Adrenal gland (tissue), 12 donors: Measurements from ENCODE around the gene DNAH1. TPM values are rescaled to one million over a fixed set of nuclear protein-coding genes. Genes with fewer than 3 reads are reported as not detected.

Experiments used
- DNase-seq, 7 donors: peaks; one replicate each; pipeline ENCODE4 v3.0.0-alpha.2; 2019 to 2020
- H3K27ac ChIP-seq, 5 donors: fragments of 200-600 bp; sonication (generic) in 4 of 5; 1 replicate in 3 of 5; 2 replicates in 2 of 5; pipeline versions ENCODE4 v1.5.1 to v1.8.0; 2016 to 2020; ENCODE audit warnings: mild to moderate bottlenecking in 1 of 5
- H3K27me3 ChIP-seq: fragments of 200-600 bp; 2 replicates; pipeline ENCODE4 v1.8.0; 2021
- H3K36me3 ChIP-seq, 2 donors: fragments of 200-600 bp; replicated peaks in 1 of 2; 1 replicate in 1 of 2; 2 replicates in 1 of 2; pipeline versions ENCODE4 v1.5.1 to v1.8.0; 2018 to 2022
- H3K4me1 ChIP-seq, 2 donors: fragments of 200-600 bp; replicated peaks in 1 of 2; 1 replicate in 1 of 2; 2 replicates in 1 of 2; pipeline versions ENCODE4 v1.5.1 to v1.8.0; 2018 to 2021
- H3K4me3 ChIP-seq, 4 donors: fragments of 200-600 bp; sonication (generic) in 3 of 4; one replicate each; pipeline ENCODE4 v1.5.1; 2016 to 2018
- H3K9me3 ChIP-seq, 3 donors: fragments of 200-600 bp; sonication (generic) in 1 of 3; replicated peaks in 1 of 3; 1 replicate in 2 of 3; 2 replicates in 1 of 3; pipeline versions ENCODE4 v1.5.1 to v1.8.0; 2016 to 2021
- POLR2A ChIP-seq, 2 donors: fragments of 450-650 bp; IDR thresholded peaks; one replicate each; pipeline ENCODE4 v1.6.1; 2017; ENCODE audit warnings: antibody characterized with exemption in 2 of 2, mild to moderate bottlenecking in 2 of 2, moderate library complexity in 1 of 2
- whole genome bisulfite sequencing, 4 donors: extraction: QIAGEN DNeasy Blood & Tissue Kit in 2 of 4; methylation state at CpG; one replicate each; pipeline versions ENCODE4 v1.1.5 to v1.1.7; 2013 to 2017; 5-methylcytosine and 5-hydroxymethylcytosine counted together
- intact Hi-C, 2 donors: fragments of 100-400 bp; cut with DNase I; formaldehyde crosslinking; loops; one replicate each; pipeline versions ENCODE4 v1.14.1 to v1.15.0; 2022 to 2023
- polyA plus RNA-seq, 3 donors: library from polyadenylated mRNA; stranded (reverse); fragments of 200-250 nt in 2 of 3; fragments of 350-450 nt in 1 of 3; fragmentation: Illumina TruSeq in 1 of 3; extraction: RNeasy Lipid Tissue Mini Kit (QIAGEN cat#74804) in 1 of 3; gene quantifications; one replicate each; pipeline ENCODE4 v1.2.3, GENCODE V29; 2013 to 2014
- total RNA-seq, 9 donors: library from RNA; depleted of rRNA in 4 of 9; stranded (reverse); fragments of >200 nt in 4 of 9; fragments of 120-200 nt in 1 of 9; fragmentation: NEBNext Ultra II Directional in 1 of 9; extraction: Animal tissue kit (Norgen Biotek cat#: 25700) in 1 of 9; gene quantifications; one replicate each; pipeline versions ENCODE4 v1.1.0 to v1.2.4, GENCODE V29; 2013 to 2023
- TF ChIP-seq, protein P1 (sequence below), 6 experiments: fragments of 450-650 bp in 4 of 6; fragments of 200-600 bp in 2 of 6; sonication (generic) in 1 of 6; IDR thresholded peaks; 1 replicate in 5 of 6; 2 replicates in 1 of 6; pipeline versions ENCODE4 v1.5.1 to v1.8.0; 2016 to 2021; ENCODE audit warnings: antibody characterized with exemption in 6 of 6, mild to moderate bottlenecking in 2 of 6, moderate library complexity in 1 of 6
- donor health status: healthy with polysubstance abuse.
- donor health status: Bipolar disorder and iron deficiency.
- donor health status: DM: yes; HTN: yes; CAD: no.
- donor health status: DM: no; HTN: no; CAD: no.
- donor health status: DM: no; HTN: no; CAD: no.
- donor health status: DM: yes; HTN: yes; CAD: no.

The DNAH1 gene
- total and polyA plus RNA-seq, 12 donors: 2.1 to 24.4 (median 9.0) TPM

DNA sequence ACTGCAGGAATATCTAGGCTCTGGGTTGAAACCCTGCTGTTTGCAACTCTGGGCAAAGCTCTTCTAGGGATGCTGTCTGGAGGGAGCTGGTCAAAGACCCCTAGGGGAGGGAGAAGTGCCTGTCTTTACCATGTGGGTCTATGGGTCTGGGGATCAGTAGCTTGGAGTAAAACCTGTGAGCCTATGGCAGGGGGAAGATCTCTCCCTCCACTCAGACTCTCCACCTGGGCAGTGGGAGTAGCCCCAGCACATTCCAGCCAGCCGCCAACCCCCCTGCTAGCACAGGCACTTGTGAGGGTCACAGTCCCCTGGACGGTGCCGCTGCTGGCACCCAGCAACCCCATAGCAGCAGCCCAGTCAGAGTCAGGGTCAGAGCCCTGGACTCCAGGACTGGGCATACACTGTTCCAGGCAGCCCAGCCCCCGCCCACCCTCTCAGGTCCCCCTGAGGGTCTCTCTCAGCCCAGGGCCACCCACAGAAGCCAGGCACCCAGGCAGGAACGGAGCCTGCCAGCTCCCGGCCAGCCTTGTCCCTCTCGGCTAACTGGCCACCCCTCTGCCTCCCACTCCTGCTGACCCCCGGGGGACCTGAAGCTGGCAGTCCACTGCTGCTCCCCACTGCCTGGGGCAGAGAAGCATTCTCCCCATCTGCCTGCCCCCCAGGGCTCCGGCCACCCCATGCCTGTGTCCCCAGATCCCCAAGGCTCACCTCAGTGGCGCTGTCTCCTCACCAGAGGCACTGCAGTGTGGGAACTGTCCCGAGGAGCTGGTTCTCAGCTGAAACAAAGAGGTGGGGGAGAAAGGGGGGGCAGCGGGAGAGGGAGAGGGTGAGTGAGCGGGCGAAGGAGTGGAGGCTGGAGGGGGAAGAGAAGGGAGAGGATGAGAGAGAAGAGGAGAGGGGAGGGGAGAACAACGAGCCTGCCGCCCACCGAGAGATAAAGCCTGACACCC lies 17.7 kb upstream of the DNAH1 start:
- Histone ChIP-seq H3K27me3 (no peaks in the 10 kb centered on the region), H3K4me1 (peaks cover 10 to 24% of the 10 kb centered on the region in 2 donors), H3K27ac (no peak overlapping the region), H3K9me3 (no peaks in the 10 kb centered on the region), H3K4me3 (no peak overlapping the region), H3K36me3 (no peaks in the 10 kb centered on the region)
- no peak for TF ChIP-seq POLR2A (IDR thresholded peaks at IDR 0.05)
- TF ChIP-seq, protein P1, sequence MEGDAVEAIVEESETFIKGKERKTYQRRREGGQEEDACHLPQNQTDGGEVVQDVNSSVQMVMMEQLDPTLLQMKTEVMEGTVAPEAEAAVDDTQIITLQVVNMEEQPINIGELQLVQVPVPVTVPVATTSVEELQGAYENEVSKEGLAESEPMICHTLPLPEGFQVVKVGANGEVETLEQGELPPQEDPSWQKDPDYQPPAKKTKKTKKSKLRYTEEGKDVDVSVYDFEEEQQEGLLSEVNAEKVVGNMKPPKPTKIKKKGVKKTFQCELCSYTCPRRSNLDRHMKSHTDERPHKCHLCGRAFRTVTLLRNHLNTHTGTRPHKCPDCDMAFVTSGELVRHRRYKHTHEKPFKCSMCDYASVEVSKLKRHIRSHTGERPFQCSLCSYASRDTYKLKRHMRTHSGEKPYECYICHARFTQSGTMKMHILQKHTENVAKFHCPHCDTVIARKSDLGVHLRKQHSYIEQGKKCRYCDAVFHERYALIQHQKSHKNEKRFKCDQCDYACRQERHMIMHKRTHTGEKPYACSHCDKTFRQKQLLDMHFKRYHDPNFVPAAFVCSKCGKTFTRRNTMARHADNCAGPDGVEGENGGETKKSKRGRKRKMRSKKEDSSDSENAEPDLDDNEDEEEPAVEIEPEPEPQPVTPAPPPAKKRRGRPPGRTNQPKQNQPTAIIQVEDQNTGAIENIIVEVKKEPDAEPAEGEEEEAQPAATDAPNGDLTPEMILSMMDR (IDR thresholded peaks at IDR 0.05): no peak
- 15 to 29% (median 26%) methylated on average over 9 to 17 of the region's 17 CpGs for WGBS, 4 donors
- DNase-seq: peak in 3 of 7 donors; percentile 33 to 52 (median 41)
- intact Hi-C loops: no loop called here

DNA sequence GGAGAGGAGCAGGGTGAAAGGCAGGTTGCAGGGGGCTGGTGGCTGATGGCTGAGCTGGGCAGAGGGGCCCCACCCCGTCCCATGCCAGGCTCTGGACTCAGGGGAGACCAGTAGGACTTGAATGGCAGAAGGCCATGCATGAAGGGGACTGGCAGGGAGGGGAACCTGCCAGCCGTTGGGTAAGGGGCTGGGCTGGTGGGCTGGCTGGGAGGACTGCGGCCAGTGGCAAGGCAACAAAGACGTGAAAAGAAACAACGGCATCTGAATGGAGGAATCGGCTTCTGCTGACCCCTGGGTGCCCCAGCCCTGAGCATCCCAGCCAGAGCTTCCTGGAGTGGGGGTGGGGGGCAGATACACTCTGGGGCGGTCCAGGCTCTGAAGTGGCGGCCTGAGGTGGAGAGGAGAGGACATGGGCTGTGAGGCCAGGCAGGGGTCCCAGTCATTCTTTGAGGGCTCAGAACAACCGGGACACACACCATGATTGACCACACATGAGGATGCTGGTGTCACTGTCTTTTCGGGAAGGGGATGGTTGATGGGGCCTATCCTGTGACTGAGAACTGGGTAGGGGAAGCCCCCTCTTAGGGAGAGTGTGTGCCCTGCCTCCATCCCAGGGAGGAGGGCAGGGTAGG lies 16.8 kb upstream of the DNAH1 start:
- intact Hi-C loops: no loop called here
- Histone ChIP-seq H3K27me3 (no peaks in the 10 kb centered on the region), H3K4me1 (peaks cover 10 to 24% of the 10 kb centered on the region in 2 donors), H3K27ac (peak overlapping the region in 2 of 5 donors; percentile 67 to 78), H3K36me3 (no peaks in the 10 kb centered on the region), H3K4me3 (no peak overlapping the region), H3K9me3 (no peaks in the 10 kb centered on the region)
- WGBS, 4 donors: 26 to 37% (median 34%) methylated on average over 10 of the region's 10 CpGs
- TF ChIP-seq POLR2A (IDR thresholded peaks at IDR 0.05): no peak
- TF ChIP-seq, protein P1 (IDR thresholded peaks at IDR 0.05): no peak
- no peak for DNase-seq

DNA sequence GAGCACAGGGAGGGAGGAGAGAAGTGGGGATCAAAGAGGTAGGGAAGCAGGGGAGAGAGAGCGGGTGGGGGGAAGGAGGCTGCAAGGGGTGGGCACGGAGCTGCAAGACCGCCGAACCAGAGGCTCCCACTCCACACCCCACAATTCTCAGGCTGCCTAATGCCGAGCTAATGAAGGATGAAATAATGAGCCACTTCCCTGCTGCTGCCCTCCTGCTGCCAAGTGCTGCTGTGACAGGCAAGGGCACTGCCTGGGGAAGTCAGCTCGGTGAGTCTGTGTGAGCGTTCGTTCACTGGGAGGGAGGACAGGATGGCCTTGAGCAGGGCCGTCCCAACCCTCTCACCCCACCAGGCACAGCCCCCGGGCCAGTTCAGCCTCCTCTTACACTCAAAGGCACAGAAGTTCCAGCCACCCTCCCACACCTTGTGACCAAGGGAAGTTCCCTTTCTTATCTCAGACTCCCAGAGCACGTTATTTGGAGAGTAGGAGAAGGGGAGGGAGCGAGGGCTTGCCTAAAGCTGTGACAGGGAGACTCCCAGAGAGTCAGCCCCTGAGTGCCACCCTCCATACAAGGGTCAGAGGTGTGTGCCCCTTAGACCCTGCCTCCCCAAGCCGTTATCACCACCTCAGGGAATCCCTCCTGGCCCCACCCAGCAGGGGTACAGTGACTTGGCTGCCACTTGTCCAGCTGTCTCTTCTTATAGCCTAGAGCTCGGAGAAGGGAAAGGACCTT lies 16.1 kb upstream of the DNAH1 start:
- Histone ChIP-seq H3K36me3 (no peaks in the 10 kb centered on the region), H3K9me3 (no peaks in the 10 kb centered on the region), H3K27me3 (no peaks in the 10 kb centered on the region), H3K27ac (peak overlapping the region in 3 of 5 donors; percentile 34 to 78 (median 67)), H3K4me3 (no peak overlapping the region), H3K4me1 (peaks cover 10 to 24% of the 10 kb centered on the region in 2 donors)
- WGBS, 4 donors: 15 to 18% (median 17%) methylated on average over 12 to 14 of the region's 14 CpGs
- intact Hi-C loops: no loop called here
- TF ChIP-seq, protein P1 (IDR thresholded peaks at IDR 0.05): peak in 5 of 6 experiments; percentile 33 to 38 (median 36)
- TF ChIP-seq POLR2A (IDR thresholded peaks at IDR 0.05): peak in 1 of 2 donors; percentile 57
- peak; percentile 79 to 97 (median 94) for DNase-seq
